Uterus (tissue), 4 donors: ENCODE results near the gene DKK3. TPM values are rescaled to one million over a fixed set of nuclear protein-coding genes. Genes with fewer than 3 reads are reported as not detected.

Experiments
- DNase-seq, 2 donors: peaks; one replicate each; pipeline ENCODE4 v3.0.0-alpha.2; 2019 to 2020
- H3K27ac ChIP-seq, 2 donors: fragments of 200-600 bp; sonication (generic); 1 replicate in 1 of 2; 2 replicates in 1 of 2; pipeline ENCODE4 v1.5.1; 2016 to 2018
- H3K27me3 ChIP-seq, 2 donors: fragments of 200-600 bp; sonication (generic); one replicate each; pipeline ENCODE4 v1.5.1; 2018 to 2019; ENCODE audit warnings: control low read depth in 1 of 2
- H3K36me3 ChIP-seq, 2 donors: fragments of 200-600 bp; sonication (generic); one replicate each; pipeline ENCODE4 v1.5.1; 2019; ENCODE audit warnings: control low read depth in 1 of 2
- H3K4me1 ChIP-seq, 2 donors: fragments of 200-600 bp; sonication (generic); one replicate each; pipeline ENCODE4 v1.5.1; 2018 to 2019; ENCODE audit warnings: control low read depth in 1 of 2
- H3K4me3 ChIP-seq, 2 donors: fragments of 200-600 bp; sonication (generic); 1 replicate in 1 of 2; 2 replicates in 1 of 2; pipeline ENCODE4 v1.5.1; 2018 to 2019; ENCODE audit warnings: mild to moderate bottlenecking in 1 of 2
- H3K9me3 ChIP-seq, 2 donors: fragments of 200-600 bp; sonication (generic); one replicate each; pipeline ENCODE4 v1.5.1; 2019; ENCODE audit warnings: control low read depth in 1 of 2
- CTCF ChIP-seq, 4 experiments: fragments of 200-600 bp in 2 of 4; fragments of 450-650 bp in 2 of 4; sonication (generic) in 2 of 4; IDR thresholded peaks; one replicate each; pipeline ENCODE4 v1.5.1; 2016 to 2019; ENCODE audit warnings: antibody characterized with exemption in 4 of 4, mild to moderate bottlenecking in 2 of 4, moderate library complexity in 1 of 4
- POLR2A ChIP-seq, 2 donors: fragments of 450-650 bp; IDR thresholded peaks; one replicate each; pipeline ENCODE4 v1.6.1; 2016; ENCODE audit warnings: antibody characterized with exemption in 2 of 2, mild to moderate bottlenecking in 1 of 2, moderate library complexity in 1 of 2
- intact Hi-C: fragments of 100-400 bp; cut with DNase I; formaldehyde crosslinking; loops from one replicate; pipeline ENCODE4 v1.15.1; 2023; ENCODE audit warnings: low total_unique reads
- total RNA-seq, 4 donors: library from RNA; depleted of rRNA in 3 of 4; stranded (reverse); fragments of >200 nt in 3 of 4; gene quantifications; one replicate each; pipeline versions ENCODE4 v1.1.0 to v1.2.4, GENCODE V29; 2014 to 2023
- donor health status: DM: yes; HTN: yes; CAD: no.

DKK3 gene
- total RNA-seq, 4 donors from 2014 or later = 26.4 to 151 (median 99.0) TPM

- DNase-seq = no peak
- Histone ChIP-seq H3K4me1 (peaks cover 0 to 3% of the 10 kb centered on the region in 2 donors), H3K27ac (no peak overlapping the region), H3K9me3 (no peaks in the 10 kb centered on the region), H3K4me3 (no peak overlapping the region), H3K36me3 (no peaks in the 10 kb centered on the region), H3K27me3 (no peaks in the 10 kb centered on the region)
- TF ChIP-seq POLR2A (IDR thresholded peaks at IDR 0.05) = no peak
- intact Hi-C loops = no loop called here
These were observed 92.8 kb downstream of the DKK3 start for GRCh38 chr11:11915625-11916024.

GRCh38 chr11:11913395-11913794 lies 95.0 kb downstream of the DKK3 start:
- intact Hi-C loops = no loop called here

More at GRCh38 chr11:11913395-11913794, 95.0 kb downstream of the DKK3 start:
- no peak overlapping the region for H3K27ac ChIP-seq
- H3K4me3 ChIP-seq = no peak overlapping the region
- H3K27me3 ChIP-seq = no peaks in the 10 kb centered on the region
- DNase-seq = no peak
- H3K4me1 ChIP-seq = peaks cover 0 to 3% of the 10 kb centered on the region in 2 donors
- no peaks in the 10 kb centered on the region for H3K36me3 ChIP-seq
- no peaks in the 10 kb centered on the region for H3K9me3 ChIP-seq
- TF ChIP-seq CTCF (IDR thresholded peaks at IDR 0.05) = no peak
- TF ChIP-seq POLR2A (IDR thresholded peaks at IDR 0.05) = no peak

Other genes with a start within 250 kb of the DKK3 start
- 100 to 1,000 TPM in 3 of 4 donors, 10 to 100 TPM in 1; 83.4 to 247 (median 146) TPM for gene USP47, start 166.7 kb downstream of the DKK3 start, total RNA-seq
- gene MICAL2, start 102.0 kb upstream of the DKK3 start, total RNA-seq = 100 to 1,000 TPM in 1 of 4 donors, 10 to 100 TPM in 3; 29.6 to 139 (median 53.1) TPM